Kidney epithelial cell (primary cell): Measurements from ENCODE around the gene TDO2. TPM values are rescaled to one million over a fixed set of nuclear protein-coding genes. Genes with fewer than 3 reads are reported as not detected.

Source experiments
- DNase-seq: peaks from one replicate; pipeline ENCODE4 v3.0.0-alpha.2; 2010; ENCODE audit warnings: low read depth
- H3K27me3 ChIP-seq: 2 replicates; pipeline ENCODE4 v1.6.0; 2011; ENCODE audit warnings: low read length; ENCODE audit not compliant: control insufficient read depth, insufficient read depth
- H3K36me3 ChIP-seq: 2 replicates; pipeline ENCODE4 v1.5.1; 2011; ENCODE audit warnings: low read length; ENCODE audit not compliant: control insufficient read depth, insufficient read depth
- H3K4me3 ChIP-seq: 2 replicates; pipeline ENCODE4 v1.5.1; 2011; ENCODE audit warnings: low read depth, mild to moderate bottlenecking, control low read depth, low read length
- CTCF ChIP-seq: IDR thresholded peaks from 2 replicates; pipeline ENCODE4 v1.5.1; 2011; ENCODE audit warnings: mild to moderate bottlenecking, moderate library complexity, low read length, control low read depth, inconsistent platforms; ENCODE audit not compliant: insufficient read depth, poor library complexity, severe bottlenecking
- total RNA-seq: library from RNA; depleted of rRNA; stranded (reverse); fragments of >200 nt; gene quantifications from 2 replicates; pipeline ENCODE4 v1.2.3, GENCODE V29; 2015

TDO2 gene
- total RNA-seq, 1 donor from 2014 or later: not detected

- H3K36me3 ChIP-seq: no peaks in the 10 kb centered on the region
- no peaks in the 10 kb centered on the region for H3K27me3 ChIP-seq
- TF ChIP-seq CTCF: no peak
- no peak overlapping the region for H3K4me3 ChIP-seq
- no peak for DNase-seq
Observed at GRCh38 chr4:155878611-155879010, 24.9 kb upstream of the TDO2 start.

GRCh38 chr4:155879767-155880166 lies 23.7 kb upstream of the TDO2 start:
- no peak for DNase-seq
- Histone ChIP-seq H3K27me3 (no peaks in the 10 kb centered on the region), H3K4me3 (no peak overlapping the region), H3K36me3 (no peaks in the 10 kb centered on the region)
- no peak for TF ChIP-seq CTCF

GRCh38 chr4:155881555-155881954 lies 21.9 kb upstream of the TDO2 start:
- H3K36me3 ChIP-seq: no peaks in the 10 kb centered on the region
- H3K4me3 ChIP-seq: no peak overlapping the region
- no peaks in the 10 kb centered on the region for H3K27me3 ChIP-seq
- no peak for TF ChIP-seq CTCF
- DNase-seq: no peak

- no peak for DNase-seq
- Histone ChIP-seq H3K27me3 (no peaks in the 10 kb centered on the region), H3K36me3 (no peaks in the 10 kb centered on the region), H3K4me3 (no peak overlapping the region)
- no peak for TF ChIP-seq CTCF
Observed at GRCh38 chr4:155883895-155884294, 19.6 kb upstream of the TDO2 start.

GRCh38 chr4:155885666-155886065 lies 17.8 kb upstream of the TDO2 start:
- H3K4me3 ChIP-seq: no peak overlapping the region
- TF ChIP-seq CTCF: no peak
- DNase-seq: no peak

GRCh38 chr4:155887045-155887444 lies 16.5 kb upstream of the TDO2 start:
- no peak overlapping the region for H3K4me3 ChIP-seq
- no peaks in the 10 kb centered on the region for H3K36me3 ChIP-seq
- no peak for DNase-seq
- TF ChIP-seq CTCF: no peak
- no peaks in the 10 kb centered on the region for H3K27me3 ChIP-seq

More at GRCh38 chr4:155885666-155886065, 17.8 kb upstream of the TDO2 start:
- Histone ChIP-seq H3K36me3 (no peaks in the 10 kb centered on the region), H3K27me3 (no peaks in the 10 kb centered on the region)
